Bronchial epithelial cell (primary cell): Measurements from ENCODE around the gene HOXC10. TPM values are rescaled to one million over a fixed set of nuclear protein-coding genes. Genes with fewer than 3 reads are reported as not detected.

Experiments used
- DNase-seq: peaks from one replicate; pipeline ENCODE4 v3.0.0-alpha.2; 2010; ENCODE audit warnings: low read depth
- FAIRE-seq: peaks from 2 replicates; lab custom pipeline; 2011; peaks lifted over from hg19 to GRCh38; lab: Jason Lieb, UNC
- H3K27me3 ChIP-seq: 2 replicates; pipeline ENCODE4 v1.5.1; 2011; ENCODE audit warnings: low read length; ENCODE audit not compliant: control insufficient read depth, insufficient read depth
- H3K36me3 ChIP-seq: 2 replicates; pipeline ENCODE4 v1.5.1; 2011; ENCODE audit warnings: low read length; ENCODE audit not compliant: control insufficient read depth, insufficient read depth
- H3K4me3 ChIP-seq: 2 replicates; pipeline ENCODE4 v1.5.1; 2011; ENCODE audit warnings: mild to moderate bottlenecking, low read depth, low read length, control low read depth
- total RNA-seq: library from RNA; depleted of rRNA; stranded (reverse); fragments of >200 nt; gene quantifications from 2 replicates; pipeline ENCODE4 v1.2.1, GENCODE V29; 2014
- TF ChIP-seq, protein P1 (sequence below): IDR thresholded peaks from 2 replicates; pipeline ENCODE4 v1.5.1; 2011; ENCODE audit warnings: mild to moderate bottlenecking, moderate library complexity, low read length, control low read depth, inconsistent platforms; ENCODE audit not compliant: insufficient read depth, severe bottlenecking

HOXC10 gene
- total RNA-seq, 1 donor from 2014 or later, result not detected

DNA sequence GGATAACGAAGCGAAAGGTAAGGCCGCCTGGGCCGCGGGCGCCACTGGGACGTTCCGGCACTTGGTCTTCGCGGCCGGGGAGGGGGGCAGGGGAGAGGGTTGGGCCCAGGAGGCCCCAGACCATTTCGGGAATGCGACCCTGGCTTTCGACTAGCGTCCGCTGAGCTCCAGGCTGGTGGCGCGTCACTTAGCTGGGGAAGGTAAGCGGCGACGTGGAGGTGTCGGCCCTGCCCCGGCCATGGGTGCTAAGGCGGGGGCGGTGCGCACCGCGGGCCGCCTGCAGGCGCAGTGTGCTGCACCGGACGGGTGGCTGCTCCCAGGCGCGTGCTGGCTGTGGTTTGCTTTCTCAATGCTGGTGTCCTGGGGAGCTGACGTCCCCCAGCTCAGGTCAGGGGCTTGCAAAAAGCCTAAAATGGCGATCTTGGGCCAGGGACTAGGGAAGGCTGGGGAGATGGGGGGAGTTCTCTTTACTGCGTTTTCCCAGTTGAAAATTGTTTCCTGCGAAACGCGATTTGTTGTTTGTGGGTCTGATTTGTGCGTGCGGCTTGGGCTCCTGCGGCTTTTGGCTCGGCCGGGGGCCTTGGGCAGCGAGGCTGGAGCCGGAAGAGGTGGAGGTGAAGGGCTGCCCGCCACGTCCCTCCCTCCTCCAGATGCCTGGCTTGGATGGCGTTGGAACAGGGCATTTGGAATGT, 1.2 kb downstream of the HOXC10 start:
- Histone ChIP-seq H3K4me3 (no peak overlapping the region), H3K36me3 (no peaks in the 10 kb centered on the region), H3K27me3 (peaks cover 87% of the 10 kb centered on the region)
- FAIRE-seq, result no peak
- no peak for DNase-seq
- TF ChIP-seq, protein P1, sequence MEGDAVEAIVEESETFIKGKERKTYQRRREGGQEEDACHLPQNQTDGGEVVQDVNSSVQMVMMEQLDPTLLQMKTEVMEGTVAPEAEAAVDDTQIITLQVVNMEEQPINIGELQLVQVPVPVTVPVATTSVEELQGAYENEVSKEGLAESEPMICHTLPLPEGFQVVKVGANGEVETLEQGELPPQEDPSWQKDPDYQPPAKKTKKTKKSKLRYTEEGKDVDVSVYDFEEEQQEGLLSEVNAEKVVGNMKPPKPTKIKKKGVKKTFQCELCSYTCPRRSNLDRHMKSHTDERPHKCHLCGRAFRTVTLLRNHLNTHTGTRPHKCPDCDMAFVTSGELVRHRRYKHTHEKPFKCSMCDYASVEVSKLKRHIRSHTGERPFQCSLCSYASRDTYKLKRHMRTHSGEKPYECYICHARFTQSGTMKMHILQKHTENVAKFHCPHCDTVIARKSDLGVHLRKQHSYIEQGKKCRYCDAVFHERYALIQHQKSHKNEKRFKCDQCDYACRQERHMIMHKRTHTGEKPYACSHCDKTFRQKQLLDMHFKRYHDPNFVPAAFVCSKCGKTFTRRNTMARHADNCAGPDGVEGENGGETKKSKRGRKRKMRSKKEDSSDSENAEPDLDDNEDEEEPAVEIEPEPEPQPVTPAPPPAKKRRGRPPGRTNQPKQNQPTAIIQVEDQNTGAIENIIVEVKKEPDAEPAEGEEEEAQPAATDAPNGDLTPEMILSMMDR, result no peak

DNA sequence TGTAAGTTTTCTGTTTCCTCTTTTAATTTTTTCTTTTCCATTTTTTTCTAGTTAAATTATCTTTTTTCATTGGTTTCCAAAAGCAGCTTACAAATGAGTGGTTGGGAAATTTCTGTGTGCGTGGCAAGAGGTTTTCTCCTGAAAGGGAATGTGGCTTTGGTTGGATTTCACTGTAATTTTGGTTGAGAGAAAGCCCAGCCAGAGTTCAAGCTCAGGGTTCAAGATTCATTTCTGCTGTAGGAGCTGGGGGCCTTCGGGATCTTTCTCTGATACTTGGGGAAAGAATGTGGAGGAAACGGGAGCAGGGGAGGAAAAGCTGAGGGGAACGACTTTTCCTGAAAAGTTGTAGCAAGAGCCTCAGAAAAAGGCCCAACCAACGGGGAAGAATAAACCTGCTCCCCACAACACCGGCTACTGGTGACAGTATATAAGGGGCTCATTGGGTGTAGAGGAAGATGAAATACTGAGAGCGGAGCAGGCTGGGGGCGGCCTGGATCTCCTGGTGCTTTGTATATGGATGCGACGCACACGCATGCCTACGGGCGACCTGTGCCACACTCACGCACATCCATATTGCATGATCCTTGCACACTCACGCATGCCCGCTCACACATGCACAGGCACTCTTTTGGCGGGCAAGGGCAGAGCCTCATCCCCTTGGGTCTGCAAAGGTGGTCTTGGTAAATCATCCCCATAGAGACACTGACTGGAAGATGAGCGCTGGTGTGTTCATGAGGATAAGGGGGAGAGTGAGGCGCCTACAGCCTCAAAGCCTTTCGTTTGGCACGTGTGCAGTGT, 1.9 kb downstream of the HOXC10 start:
- TF ChIP-seq, protein P1, result no peak
- no peak for FAIRE-seq

DNA sequence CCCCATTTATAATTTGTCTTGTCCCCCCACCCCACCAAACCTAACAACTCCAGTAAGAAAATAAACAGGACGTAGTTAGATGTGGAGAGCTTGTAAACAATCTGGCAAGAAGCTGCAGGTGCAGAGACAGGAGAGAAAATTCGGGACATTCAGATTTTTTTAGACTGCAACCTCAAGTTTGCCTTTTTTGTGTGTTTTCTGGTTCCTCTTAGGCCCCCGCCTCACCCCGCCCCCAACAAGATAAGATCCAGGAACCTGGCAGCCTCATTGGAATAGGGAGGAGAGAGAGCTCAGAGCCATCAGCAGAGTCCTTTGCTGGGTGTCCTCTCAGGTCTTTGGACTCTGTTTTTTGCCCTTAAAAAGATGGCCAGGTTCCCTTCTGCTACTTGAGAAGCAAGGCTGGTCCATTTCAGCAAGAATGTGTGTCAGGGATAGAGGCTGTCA, 2.9 kb downstream of the HOXC10 start:
- peak; percentile 13 for FAIRE-seq

More for the DNA sequence above, 1.9 kb downstream of the HOXC10 start:
- peaks cover 88% of the 10 kb centered on the region for H3K27me3 ChIP-seq
- no peaks in the 10 kb centered on the region for H3K36me3 ChIP-seq
- DNase-seq, result no peak
- no peak overlapping the region for H3K4me3 ChIP-seq

DNA sequence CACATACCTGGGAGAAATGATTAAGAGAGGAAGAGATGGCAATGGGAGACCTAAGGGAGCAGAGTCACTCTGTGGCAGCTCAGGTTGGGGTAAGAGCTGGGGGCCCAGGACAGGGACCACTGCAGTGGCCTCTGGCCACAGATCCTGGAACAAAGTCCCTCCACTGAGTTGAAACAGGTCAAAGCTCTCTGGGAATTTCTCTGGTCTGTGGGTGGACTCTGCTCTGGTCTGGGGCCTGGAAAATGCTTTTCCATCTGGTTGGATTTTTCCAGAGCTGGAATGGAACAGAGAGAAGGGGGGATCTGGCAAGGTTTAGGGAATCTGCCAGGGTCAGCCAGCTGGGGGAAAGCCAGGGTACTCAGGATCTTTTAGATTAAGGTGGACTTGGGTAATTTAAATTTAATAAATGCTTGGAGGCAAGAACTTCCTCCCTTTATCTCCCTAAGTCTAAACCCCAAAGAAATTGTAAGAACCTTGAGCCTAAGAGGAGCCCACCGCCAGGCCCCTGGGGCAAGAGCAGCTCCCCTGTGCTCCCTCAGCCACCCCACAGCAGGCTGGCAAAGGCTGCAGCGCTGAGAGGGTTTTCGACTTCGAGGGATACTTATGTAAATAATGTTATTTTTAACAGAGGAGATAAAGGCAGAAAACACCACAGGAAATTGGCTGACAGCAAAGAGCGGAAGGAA, 3.7 kb downstream of the HOXC10 start:
- DNase-seq, result no peak
- Histone ChIP-seq H3K36me3 (no peaks in the 10 kb centered on the region), H3K4me3 (no peak overlapping the region), H3K27me3 (peaks cover 86% of the 10 kb centered on the region)
- TF ChIP-seq, protein P1, result no peak
- FAIRE-seq, result no peak

More for the DNA sequence above, 2.9 kb downstream of the HOXC10 start:
- DNase-seq, result no peak
- no peak overlapping the region for H3K4me3 ChIP-seq
- H3K36me3 ChIP-seq, result no peaks in the 10 kb centered on the region
- H3K27me3 ChIP-seq, result peaks cover 86% of the 10 kb centered on the region
- TF ChIP-seq, protein P1, result no peak

DNA sequence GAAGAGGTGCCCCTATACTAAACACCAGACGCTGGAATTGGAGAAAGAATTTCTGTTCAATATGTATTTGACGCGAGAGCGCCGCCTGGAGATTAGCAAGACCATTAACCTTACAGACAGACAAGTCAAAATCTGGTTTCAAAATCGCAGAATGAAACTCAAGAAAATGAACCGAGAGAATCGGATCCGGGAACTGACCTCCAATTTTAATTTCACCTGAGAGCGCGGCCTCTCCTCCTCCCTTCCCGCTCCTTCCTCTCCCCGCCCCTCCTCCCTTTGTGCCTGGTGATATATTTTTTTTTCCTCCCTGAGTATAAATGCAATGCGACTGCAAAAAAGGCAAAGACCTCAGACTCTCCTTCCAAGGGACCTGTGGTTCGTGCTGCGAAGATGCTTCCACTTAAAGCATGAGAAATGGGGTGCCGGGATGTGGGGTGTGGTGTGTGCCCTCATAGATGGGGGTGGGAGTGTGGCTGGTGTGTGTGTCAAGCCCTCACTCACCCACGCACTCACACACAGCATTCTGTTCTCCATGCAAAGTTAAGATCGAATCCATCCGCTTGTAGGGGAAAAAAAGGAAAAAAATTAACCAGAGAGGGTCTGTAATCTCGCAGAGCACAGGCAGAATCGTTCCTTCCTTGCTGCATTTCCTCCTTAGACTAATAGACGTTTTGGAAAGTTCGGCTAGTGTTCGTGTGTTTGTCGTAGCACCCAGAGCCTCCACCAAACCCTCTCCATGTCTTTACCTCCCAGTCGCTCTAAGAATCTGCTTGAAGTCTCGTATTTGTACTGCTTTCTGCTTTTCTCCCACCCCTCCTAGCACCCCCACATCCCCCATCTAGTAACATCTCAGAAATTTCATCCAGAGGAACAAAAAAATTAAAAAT, 4.5 kb downstream of the HOXC10 start:
- no peak overlapping the region for H3K4me3 ChIP-seq
- no peak for FAIRE-seq
- peak; percentile 12 for DNase-seq
- H3K27me3 ChIP-seq, result peaks cover 85% of the 10 kb centered on the region
- TF ChIP-seq, protein P1, result peak; percentile 50
- H3K36me3 ChIP-seq, result no peaks in the 10 kb centered on the region
